Liver (tissue), 3 donors: Measurements from ENCODE around the gene CDK19.

Experiments used
- FOXA1 ChIP-seq: IDR thresholded peaks from 2 replicates; pipeline ENCODE4 v1.6.1; 2016; ENCODE audit warnings: antibody characterized with exemption
- GABPA ChIP-seq, 2 donors: IDR thresholded peaks in 1 of 2; conservative IDR thresholded peaks in 1 of 2; 2 replicates each; pipeline ENCODE4 v1.6.1; 2016; ENCODE audit warnings: antibody characterized with exemption in 2 of 2, mild to moderate bottlenecking in 1 of 2, moderate library complexity in 1 of 2
- HNF4A ChIP-seq, 2 donors: conservative IDR thresholded peaks; 2 replicates each; pipeline ENCODE4 v1.6.1; 2016; ENCODE audit warnings: antibody characterized with exemption in 2 of 2, mild to moderate bottlenecking in 2 of 2
- TAF1 ChIP-seq: conservative IDR thresholded peaks from 2 replicates; pipeline ENCODE4 v1.6.1; 2016; ENCODE audit warnings: antibody characterized with exemption, mild to moderate bottlenecking
- TF ChIP-seq, protein P1 (sequence below): fragments of 150-350 bp; IDR thresholded peaks from 2 replicates; pipeline ENCODE4 v1.5.1; 2017; ENCODE audit warnings: improper control_type of control experiment, low read depth, low read length; ENCODE audit not compliant: missing input control
- TF ChIP-seq, protein P2 (sequence below): IDR thresholded peaks from 2 replicates; pipeline ENCODE4 v1.6.1; 2016; ENCODE audit warnings: antibody characterized with exemption
- TF ChIP-seq, protein P3 (sequence below): IDR thresholded peaks from 2 replicates; pipeline ENCODE4 v1.6.1; 2016; ENCODE audit warnings: antibody characterized with exemption, mild to moderate bottlenecking
- TF ChIP-seq, protein P4 (sequence below): IDR thresholded peaks from 2 replicates; pipeline ENCODE4 v1.6.1; 2016; ENCODE audit warnings: antibody characterized with exemption
- donor health status: healthy.
- donor health status: healthy.

DNA sequence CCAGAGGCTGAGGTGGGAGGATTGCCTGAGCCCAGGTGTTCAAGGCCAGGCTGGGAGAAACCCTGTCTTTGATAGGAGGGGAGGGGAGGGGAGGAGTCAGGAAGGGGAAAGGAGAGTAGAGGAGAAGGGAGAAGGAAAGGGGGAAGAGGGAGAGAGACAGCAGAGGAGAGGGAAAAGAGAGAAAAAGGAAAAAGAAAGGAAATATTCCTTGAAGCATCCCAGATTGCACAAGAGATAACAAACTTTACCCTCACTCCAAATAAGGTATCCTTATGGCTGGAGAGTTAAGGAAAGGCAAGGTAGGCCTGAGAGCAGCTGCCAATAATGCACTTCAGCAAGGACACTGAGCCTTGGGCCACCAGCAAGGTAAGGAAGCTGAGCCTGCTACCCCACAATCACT, 172.6 kb downstream of the CDK19 start:
- TF ChIP-seq, protein P1, sequence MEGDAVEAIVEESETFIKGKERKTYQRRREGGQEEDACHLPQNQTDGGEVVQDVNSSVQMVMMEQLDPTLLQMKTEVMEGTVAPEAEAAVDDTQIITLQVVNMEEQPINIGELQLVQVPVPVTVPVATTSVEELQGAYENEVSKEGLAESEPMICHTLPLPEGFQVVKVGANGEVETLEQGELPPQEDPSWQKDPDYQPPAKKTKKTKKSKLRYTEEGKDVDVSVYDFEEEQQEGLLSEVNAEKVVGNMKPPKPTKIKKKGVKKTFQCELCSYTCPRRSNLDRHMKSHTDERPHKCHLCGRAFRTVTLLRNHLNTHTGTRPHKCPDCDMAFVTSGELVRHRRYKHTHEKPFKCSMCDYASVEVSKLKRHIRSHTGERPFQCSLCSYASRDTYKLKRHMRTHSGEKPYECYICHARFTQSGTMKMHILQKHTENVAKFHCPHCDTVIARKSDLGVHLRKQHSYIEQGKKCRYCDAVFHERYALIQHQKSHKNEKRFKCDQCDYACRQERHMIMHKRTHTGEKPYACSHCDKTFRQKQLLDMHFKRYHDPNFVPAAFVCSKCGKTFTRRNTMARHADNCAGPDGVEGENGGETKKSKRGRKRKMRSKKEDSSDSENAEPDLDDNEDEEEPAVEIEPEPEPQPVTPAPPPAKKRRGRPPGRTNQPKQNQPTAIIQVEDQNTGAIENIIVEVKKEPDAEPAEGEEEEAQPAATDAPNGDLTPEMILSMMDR = no peak
- no peak for TF ChIP-seq FOXA1
- TF ChIP-seq, protein P2, sequence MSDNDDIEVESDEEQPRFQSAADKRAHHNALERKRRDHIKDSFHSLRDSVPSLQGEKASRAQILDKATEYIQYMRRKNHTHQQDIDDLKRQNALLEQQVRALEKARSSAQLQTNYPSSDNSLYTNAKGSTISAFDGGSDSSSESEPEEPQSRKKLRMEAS = no peak
- no peak for TF ChIP-seq GABPA (IDR thresholded peaks at IDR 0.05 in 1 of 2, conservative IDR thresholded peaks at IDR 0.05 in 1 of 2)
- TF ChIP-seq, protein P3, sequence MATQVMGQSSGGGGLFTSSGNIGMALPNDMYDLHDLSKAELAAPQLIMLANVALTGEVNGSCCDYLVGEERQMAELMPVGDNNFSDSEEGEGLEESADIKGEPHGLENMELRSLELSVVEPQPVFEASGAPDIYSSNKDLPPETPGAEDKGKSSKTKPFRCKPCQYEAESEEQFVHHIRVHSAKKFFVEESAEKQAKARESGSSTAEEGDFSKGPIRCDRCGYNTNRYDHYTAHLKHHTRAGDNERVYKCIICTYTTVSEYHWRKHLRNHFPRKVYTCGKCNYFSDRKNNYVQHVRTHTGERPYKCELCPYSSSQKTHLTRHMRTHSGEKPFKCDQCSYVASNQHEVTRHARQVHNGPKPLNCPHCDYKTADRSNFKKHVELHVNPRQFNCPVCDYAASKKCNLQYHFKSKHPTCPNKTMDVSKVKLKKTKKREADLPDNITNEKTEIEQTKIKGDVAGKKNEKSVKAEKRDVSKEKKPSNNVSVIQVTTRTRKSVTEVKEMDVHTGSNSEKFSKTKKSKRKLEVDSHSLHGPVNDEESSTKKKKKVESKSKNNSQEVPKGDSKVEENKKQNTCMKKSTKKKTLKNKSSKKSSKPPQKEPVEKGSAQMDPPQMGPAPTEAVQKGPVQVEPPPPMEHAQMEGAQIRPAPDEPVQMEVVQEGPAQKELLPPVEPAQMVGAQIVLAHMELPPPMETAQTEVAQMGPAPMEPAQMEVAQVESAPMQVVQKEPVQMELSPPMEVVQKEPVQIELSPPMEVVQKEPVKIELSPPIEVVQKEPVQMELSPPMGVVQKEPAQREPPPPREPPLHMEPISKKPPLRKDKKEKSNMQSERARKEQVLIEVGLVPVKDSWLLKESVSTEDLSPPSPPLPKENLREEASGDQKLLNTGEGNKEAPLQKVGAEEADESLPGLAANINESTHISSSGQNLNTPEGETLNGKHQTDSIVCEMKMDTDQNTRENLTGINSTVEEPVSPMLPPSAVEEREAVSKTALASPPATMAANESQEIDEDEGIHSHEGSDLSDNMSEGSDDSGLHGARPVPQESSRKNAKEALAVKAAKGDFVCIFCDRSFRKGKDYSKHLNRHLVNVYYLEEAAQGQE = no peak
- TF ChIP-seq HNF4A (conservative IDR thresholded peaks at IDR 0.05) = no peak
- TF ChIP-seq, protein P4, sequence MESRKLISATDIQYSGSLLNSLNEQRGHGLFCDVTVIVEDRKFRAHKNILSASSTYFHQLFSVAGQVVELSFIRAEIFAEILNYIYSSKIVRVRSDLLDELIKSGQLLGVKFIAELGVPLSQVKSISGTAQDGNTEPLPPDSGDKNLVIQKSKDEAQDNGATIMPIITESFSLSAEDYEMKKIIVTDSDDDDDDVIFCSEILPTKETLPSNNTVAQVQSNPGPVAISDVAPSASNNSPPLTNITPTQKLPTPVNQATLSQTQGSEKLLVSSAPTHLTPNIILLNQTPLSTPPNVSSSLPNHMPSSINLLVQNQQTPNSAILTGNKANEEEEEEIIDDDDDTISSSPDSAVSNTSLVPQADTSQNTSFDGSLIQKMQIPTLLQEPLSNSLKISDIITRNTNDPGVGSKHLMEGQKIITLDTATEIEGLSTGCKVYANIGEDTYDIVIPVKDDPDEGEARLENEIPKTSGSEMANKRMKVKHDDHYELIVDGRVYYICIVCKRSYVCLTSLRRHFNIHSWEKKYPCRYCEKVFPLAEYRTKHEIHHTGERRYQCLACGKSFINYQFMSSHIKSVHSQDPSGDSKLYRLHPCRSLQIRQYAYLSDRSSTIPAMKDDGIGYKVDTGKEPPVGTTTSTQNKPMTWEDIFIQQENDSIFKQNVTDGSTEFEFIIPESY = no peak
- TF ChIP-seq TAF1 = no peak
